Fibroblast of villous mesenchyme (primary cell): ENCODE results near the gene FAM78A. TPM values are rescaled to one million over a fixed set of nuclear protein-coding genes. Genes with fewer than 3 reads are reported as not detected.

Experiments used
- DNase-seq: peaks from one replicate; pipeline ENCODE4 v3.0.0-alpha.2; 2010; ENCODE audit warnings: low read depth
- H3K4me3 ChIP-seq: 2 replicates; pipeline ENCODE4 v1.5.1; 2011; ENCODE audit warnings: low read depth, mild to moderate bottlenecking, low read length
- total RNA-seq: library from RNA; depleted of rRNA; stranded (reverse); fragments of >200 nt; gene quantifications from 2 replicates; pipeline ENCODE4 v1.2.3, GENCODE V29; 2012
- TF ChIP-seq, protein P1 (sequence below): IDR thresholded peaks from 2 replicates; pipeline ENCODE4 v1.5.1; 2012; ENCODE audit warnings: low read depth, mild to moderate bottlenecking, low read length; ENCODE audit not compliant: insufficient read depth

FAM78A gene
- total RNA-seq, 1 donor = 0.43 TPM

DNA sequence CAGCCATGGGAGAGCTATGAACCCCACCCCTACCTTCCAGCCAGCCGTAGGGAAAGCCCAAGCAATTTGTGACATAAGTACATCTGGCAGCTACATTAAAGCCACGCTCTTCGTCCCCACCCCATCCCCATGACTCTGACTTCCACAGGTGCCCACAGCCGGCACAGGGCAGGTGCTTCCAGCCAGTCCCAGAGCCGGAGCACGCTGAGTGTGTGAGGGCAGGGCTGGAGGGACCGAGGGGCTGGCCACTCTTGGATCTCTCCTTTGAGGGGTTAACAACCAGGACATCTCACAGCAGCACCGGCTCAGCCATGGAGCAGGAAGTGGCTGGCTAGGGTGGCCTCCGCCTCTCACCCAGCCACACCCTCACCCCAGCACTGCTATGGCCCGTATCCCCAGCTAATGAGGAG lies 2.4 kb upstream of the FAM78A start:
- H3K4me3 ChIP-seq = no peak overlapping the region
- no peak for DNase-seq
- TF ChIP-seq, protein P1, sequence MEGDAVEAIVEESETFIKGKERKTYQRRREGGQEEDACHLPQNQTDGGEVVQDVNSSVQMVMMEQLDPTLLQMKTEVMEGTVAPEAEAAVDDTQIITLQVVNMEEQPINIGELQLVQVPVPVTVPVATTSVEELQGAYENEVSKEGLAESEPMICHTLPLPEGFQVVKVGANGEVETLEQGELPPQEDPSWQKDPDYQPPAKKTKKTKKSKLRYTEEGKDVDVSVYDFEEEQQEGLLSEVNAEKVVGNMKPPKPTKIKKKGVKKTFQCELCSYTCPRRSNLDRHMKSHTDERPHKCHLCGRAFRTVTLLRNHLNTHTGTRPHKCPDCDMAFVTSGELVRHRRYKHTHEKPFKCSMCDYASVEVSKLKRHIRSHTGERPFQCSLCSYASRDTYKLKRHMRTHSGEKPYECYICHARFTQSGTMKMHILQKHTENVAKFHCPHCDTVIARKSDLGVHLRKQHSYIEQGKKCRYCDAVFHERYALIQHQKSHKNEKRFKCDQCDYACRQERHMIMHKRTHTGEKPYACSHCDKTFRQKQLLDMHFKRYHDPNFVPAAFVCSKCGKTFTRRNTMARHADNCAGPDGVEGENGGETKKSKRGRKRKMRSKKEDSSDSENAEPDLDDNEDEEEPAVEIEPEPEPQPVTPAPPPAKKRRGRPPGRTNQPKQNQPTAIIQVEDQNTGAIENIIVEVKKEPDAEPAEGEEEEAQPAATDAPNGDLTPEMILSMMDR = no peak

DNA sequence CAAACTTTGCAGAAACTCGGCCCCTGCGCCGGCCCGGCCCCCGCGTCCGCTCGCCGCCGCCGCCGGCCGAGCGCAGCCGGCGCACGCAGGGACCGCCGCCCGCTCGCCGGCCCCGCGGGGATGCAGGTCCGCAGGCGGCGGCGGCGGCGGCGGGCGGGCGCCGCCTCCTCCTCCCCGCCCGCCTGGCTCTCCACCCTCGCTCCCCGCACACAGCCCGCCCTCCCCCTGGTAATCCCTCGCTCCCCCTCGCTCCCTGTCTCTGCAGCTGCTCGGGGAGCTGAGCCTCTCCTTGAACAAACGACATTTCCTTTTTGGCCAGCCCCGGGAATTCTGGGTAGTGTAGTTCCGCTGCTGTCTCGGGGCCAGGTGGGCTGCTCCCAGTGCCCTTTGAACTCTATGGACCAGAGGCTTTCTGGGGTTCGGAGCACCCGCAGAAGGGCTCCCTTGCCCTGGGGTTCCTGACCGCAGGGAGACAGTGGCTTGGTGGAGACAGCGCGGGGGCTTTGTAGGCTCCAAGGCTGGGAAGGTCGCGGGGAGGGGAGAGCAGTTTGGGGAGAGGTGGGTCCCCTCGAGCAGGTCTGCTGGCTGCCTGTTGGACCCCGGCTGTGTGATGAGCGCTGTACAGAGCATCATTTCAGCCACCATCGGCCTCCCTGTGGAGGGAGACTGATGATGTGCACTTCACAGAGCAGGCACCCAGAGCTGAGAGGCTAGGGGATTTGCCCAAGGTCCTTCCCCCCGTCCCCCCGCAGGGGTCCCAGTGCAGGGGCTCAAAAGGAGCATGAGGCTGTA lies 1.8 kb upstream of the FAM78A start:
- peak; percentile 85 for DNase-seq
- H3K4me3 ChIP-seq = peak overlapping the region; percentile 39

DNA sequence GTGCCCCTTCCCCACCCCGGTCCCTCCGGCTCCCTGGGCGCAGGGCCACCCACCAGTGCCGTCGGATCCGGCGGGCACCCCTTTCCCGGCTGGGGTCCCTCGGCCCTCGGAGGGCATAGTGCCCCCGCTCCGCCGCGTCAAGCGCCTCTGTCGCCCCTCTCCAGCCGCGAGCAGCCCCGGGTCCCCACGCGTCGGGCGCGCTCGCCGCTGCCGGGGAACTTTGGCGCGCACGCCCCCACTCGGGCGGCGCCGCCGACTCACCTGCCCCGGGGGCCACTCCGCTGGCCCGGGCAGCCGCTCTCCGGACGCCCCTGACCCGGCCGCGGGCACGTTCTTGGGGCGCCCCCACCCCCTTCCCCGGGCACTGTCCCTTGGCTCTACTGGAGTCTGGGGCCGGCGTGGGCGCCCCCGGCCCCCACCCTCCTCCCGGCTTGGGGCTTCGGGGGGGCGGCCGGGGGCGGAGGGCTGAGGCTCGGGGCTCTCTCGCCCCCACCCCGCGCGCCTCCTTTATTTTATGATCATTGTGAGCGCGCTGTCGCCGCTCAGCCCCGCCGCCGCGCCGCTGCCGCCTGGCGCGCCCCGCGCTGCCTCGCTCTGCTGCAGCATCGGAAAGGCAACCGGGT lies 1.1 kb upstream of the FAM78A start:
- DNase-seq = no peak
- H3K4me3 ChIP-seq = peak overlapping the region; percentile 39
- TF ChIP-seq, protein P1 = no peak

More for the DNA sequence above, 1.8 kb upstream of the FAM78A start:
- TF ChIP-seq, protein P1 = no peak

DNA sequence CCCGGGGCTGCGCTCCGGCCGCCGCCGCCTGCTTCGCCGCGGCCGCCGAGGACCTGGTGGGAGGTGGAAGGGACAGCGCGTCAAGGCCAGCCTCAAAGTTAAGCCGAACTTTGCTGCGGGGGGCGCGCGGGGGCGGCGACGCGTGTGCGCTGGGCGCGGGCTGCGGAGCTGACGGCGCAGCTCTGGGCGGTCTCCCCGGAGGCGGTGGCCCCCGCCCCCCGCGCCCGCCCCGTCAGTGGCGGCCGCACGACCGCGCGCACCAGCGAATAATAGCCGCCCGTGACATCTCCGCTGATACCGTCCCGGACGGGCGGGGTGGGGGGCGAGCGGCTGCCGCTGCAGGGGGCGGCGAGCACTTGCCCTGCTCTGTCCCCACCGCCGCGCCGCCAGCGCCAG lies 579 bp upstream of the FAM78A start:
- TF ChIP-seq, protein P1 = no peak
- no peak for DNase-seq
- H3K4me3 ChIP-seq = peak overlapping the region; percentile 39

DNA sequence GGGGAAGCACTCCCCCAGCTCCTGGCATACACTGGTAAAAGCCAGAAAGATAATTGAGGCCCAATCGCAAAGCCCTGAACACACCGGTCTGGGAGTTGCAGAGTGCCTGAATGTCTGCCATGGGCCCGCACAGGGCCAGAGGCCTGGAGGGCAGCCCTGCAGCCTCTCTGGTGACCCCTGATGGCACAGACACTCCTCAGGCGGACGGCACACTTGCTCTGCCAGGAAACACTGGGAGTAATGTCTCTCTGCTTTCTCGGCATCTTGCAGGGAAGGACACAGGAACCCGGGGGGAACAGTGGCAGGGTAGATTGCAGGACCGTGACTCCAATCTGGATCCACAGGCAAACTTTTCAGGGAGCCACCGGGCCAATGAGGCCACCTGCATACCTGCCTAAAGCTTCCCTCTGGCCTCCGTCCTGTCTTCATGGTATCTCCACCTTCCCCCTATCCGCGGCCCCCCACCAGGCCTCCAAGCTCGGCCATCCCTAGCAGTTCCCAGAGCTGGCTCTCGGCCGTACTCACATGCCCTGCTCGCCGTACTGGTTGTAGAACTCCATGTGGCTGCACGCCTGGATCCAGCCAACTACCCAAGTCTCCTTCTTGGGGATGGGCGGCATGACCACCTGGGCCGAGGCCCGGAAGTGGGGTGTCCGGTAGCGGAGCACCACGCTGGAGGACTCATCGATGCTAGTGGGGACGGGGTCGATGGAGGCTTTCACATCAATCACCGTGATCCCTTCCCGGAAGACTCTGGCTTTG lies 797 bp downstream of the FAM78A start:
- DNase-seq = no peak
- H3K4me3 ChIP-seq = no peak overlapping the region
- TF ChIP-seq, protein P1 = no peak

DNA sequence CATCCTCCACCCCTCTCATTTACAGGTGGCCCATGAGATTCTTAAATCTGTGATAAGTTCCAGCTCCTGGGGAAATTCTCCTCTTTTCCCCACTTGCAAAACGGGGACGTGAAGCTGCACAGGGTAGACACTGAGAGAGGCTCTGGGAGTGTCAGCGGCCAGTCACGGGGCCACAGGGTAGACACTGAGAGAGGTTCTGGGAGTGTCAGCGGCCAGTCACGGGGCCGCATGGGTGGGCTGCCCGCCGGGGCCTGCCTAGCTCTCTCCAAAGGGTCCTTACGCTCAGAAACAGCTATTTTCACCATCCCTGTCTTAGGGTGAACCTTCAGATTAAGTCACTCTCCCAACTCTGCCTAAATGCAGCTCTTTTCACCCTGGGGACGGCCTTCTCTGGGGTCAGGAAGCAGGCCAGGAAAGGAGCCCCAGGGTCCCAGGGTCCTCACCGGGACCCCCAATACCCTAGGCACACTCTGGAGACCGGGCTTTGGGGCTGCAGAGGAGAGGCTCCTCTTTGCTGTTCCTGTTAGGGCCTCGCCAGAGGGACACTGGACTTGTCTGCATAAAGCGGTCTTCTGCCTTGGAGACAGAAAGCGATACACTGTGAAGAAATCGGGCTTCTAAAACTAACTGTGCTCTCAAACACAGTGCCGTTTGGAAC lies 1.5 kb downstream of the FAM78A start:
- DNase-seq = no peak
- TF ChIP-seq, protein P1 = no peak
- H3K4me3 ChIP-seq = no peak overlapping the region
